ENCODE results near the gene GNL1.
"Not testable (repeated sequence)": the region's sequence is repeated elsewhere in the genome, so short reads cannot be mapped to it uniquely, and the experiment has no call there.

GNL1 gene

DNA sequence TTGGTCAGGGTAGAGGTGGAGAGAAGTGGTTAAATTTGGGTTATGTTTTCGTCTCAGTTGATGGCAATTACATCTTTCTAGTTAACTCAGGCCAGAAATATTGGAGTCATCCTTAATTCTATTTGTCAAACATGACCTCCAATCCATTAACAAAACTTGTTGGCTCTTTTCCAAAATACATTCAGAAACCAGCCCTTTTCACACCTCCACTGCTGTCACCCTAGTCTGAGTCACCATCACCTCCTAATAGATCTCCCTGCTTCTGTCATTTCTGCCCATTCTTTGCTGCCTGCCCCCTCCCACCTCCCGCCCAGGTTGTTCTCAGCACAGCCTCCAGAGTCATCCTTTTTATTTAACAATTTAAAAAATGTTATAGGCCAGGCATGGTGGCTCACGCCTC lies 12.0 kb upstream of the GNL1 start:
- no peak for DNase-seq

GRCh38 chr6:30565772-30566171 lies 9.5 kb upstream of the GNL1 start:
- no peak for DNase-seq

GRCh38 chr6:30564114-30564513 lies 7.8 kb upstream of the GNL1 start:
- no peak for DNase-seq

- no peak for DNase-seq
These were observed 6.5 kb upstream of the GNL1 start for GRCh38 chr6:30562470-30563425.

GRCh38 chr6:30560930-30561329 lies 4.6 kb upstream of the GNL1 start:
- no peak for DNase-seq

- peak in 1 of 4 experiments; percentile 31 for DNase-seq
These were observed 1.3 kb upstream of the GNL1 start for GRCh38 chr6:30557683-30557981.

- DNase-seq, result peak; percentile 68 to 86 (median 76)
These were observed 805 bp upstream of the GNL1 start, which contains the start of gene PRR3 for GRCh38 chr6:30556906-30557682. Gene PRR3, plus strand, starts transcription at chr6:30557295. Its CDS starts 50 bp downstream, at chr6:30557345.

- no peak for DNase-seq
These were observed 548 bp downstream of the GNL1 start for GRCh38 chr6:30555816-30556065.

DNA sequence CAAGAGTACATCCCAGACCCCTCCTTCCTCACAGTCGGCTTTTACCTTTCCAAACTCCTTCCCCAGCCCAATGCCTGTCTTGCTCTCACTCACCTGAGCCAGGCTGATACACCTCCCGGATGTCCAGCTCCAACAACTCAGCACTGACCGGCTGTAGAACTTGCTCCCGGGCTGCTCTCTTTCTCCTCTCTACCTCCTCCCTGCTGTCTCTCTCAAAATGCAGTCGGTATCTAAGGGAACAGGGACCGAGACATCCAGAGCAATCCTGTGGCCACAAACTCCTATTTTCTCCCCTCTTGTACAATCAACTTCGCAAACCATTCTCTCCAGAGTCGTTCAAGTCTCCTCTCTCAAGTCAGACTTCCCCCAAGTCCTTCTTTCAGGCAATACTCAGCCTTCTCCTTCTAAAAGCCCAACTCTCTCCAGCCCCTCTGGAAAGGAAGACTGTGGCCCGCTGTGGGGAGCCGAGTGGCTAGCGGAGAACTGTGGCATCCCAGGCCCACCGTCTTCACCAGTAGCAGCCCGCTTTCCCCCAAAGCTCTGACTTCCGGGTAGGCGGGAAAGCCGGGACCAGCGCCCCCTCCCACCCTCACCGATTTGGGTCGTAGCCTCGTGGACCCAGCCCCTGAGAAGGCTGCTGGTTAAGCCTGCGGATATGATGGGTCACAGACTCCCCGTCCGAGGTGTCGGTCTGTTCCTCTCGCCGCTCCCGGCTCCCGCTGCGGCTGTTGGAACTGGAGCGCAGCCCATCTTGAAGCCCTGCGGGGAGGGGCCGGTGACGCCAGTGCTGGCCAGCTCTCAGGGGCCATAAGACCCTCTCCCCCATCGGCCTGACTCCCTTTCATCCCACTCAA lies 1.1 kb downstream of the GNL1 start:
- DNase-seq, result no peak

GRCh38 chr6:30554404-30554803 lies 1.9 kb downstream of the GNL1 start:
- no peak for DNase-seq

DNA sequence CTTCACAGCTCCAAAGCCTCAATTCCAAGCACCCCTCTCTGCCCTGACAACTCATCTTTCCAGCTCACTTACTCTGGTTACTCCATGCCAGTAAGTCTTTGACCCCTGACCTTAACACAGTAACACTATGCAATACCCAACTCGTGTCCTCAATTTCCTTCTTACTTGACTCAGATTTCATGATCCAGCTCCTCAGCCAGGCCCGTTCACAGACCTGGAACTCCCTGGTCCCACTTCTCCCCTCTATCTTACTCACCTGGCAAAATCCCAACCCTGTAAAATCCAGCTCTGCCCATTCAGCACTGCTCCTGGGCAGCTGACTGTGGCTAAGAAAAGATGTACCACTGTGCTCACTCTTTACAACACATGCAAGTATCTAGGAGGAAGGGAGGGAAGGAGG lies 7.9 kb downstream of the GNL1 start:
- no peak for DNase-seq

DNA sequence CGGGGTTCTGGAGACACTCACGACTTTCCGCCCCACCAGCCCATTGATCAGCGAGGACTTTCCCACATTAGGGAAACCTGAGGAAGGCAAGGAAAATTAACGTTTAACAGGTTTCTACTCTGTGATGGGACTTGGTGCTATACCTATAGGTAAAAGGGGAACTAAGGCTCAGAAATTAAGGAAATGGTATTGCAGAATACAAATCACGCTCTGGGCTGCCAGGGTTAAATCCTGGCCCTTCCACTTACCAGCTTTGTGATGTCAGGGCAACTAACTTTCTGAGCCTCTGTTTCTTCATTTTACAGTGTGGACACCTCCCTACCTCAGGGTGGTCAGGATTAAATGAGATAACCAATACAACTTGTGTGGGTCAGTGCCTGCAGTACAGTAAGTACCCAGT lies 8.8 kb downstream of the GNL1 start:
- no peak for DNase-seq

DNA sequence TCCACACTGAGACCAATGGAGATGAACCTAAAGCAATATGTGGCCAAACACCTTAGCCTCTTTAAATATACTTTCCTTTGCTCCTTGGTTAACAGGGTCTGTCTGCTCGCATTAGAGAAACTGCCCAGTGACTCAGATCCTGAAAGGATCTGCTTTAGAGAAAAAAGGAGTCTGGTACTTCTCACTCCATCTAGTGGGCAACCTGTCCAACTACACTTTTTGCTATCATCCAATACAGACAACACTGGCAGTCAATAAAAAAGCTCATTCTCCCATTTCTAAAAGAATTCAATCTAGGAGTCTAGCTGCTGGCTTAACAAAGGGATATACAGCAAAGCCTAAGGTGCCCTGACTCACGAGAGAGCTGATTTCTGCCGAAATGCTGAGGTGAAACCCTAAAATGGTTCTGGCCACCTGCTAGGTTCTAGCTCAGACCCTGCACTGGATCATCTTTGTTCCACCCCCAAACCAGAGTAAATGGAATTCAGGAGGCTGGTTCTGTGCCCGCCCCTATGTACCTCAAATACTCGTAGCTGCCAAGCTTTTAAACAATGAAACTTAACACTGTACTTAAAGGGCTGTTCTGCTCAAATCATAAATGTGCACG lies 11.5 kb downstream of the GNL1 start:
- no peak for DNase-seq

DNA sequence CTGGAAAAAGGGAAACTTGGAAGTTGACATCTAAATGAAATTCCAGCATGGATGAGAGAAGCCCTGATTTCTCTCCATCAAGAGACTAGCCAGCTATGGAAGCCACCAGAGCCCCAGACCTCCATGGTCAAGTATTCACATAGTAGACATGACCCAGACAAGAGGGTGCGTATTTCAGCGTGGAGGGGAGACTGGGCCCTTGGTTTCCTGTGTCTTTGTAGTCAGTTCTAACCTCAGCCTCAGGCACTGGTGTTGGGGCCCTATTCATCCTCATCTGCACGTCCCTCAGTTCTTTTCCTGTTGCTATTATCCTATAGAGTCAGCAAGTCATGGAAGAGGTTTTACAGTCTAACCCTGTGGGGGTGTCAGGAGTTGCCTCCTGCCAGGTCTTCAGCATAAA lies 12.5 kb downstream of the GNL1 start:
- no peak for DNase-seq

- DNase-seq, result no peak
These were observed 13.4 kb downstream of the GNL1 start for GRCh38 chr6:30542915-30543314.

GRCh38 chr6:30542404-30542725 lies 13.9 kb downstream of the GNL1 start:
- DNase-seq, result no peak

DNA sequence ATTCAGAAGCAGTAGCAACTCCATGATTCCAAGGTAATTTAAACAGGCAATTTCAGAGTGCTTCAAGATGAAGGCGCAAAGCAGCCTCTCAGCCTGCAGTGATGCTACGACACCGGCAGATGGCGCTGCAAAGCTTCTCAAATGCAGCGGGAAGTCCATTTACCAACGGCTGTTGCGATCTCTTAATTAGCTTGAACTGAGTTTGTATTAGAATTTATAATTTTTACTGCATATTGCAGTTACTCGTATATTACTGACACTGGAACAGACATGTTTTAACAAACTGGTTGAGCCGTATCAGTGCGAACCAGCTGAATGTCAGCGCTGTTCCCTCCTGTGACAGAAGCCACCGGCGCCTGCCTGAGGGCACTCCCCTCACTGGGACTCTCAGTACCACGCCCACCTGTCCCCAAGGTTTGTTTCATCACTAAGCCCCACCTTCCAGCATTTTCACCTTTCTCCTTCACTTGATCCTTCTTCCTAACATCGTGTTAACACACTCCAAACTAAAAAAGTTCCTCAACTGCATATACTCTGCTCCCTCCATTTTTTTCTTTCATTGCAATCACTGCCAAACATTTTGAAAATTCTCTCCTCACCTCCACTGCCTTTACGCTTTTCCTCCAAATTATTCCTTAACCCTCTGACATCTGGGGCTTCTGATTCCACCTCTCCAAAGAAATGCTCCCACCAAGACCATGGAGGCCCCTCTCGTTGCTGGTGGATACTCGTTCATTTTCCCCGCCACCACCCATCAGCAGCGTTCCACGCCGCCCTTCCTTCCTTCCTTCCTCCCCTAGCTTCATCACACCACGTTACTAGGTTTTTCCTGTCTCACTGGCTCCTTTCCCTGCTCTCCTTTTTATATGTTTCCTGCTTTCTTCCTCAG lies 14.5 kb downstream of the GNL1 start:
- DNase-seq, result peak; percentile 45 to 70 (median 62)

DNA sequence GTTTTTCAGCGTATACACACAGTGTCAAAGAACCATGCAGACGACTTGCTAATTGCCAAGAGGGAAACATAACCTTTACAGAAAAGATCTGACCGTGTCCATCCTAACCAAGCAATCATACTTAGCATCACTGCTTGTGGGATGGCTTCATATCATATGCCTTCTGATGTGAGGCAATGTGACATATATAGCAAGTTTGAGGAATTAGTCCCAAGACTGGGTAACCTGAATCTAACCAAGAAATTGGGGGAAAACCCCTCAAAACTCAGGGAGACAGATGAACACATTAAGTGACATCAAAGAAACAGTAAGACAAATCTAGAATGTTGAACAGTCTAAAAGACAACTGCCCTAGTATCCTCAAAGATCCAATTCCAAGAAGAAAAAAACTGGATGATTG lies 18.4 kb downstream of the GNL1 start:
- no peak for DNase-seq

DNA sequence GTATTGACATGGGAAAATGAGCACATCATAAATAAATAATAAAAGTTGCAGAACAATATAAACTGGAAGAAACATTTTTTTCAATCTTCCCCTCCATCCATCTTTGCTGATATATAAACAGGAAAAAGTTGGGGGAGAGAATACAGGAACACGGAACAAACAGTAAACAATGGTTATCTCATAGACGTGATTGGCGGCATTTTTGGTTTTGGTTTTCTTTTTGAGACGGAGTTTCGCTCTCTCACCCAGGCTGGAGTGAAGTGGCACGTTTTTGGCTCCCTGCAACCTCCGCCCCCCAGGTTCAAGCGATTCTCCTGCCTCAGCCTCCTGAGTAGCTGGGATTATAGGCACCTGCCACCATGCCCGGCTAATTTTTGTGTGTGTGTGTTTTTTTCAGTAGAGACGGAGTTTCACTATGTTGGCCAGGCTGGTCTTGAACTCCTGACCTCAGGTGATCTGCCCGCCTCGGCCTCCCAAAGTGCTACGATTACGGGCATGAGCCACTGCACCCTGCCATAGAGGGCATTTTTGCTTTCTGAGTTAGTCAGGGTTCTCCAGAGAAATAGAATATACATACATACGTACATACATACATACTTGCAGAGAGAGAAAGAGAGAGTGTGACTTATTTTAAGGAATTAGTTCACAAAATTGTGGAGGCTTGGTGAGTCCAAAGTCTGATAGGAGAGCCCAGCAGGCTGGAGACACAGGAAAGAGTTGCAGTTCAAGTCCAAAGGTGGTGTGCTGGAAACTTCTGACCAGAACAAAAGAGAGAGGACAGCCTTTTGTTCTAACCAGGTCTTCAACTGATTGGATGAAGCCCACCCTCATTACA lies 22.6 kb downstream of the GNL1 start:
- no peak for DNase-seq

GRCh38 chr6:30530014-30530413 lies 26.3 kb downstream of the GNL1 start:
- DNase-seq, result no peak

DNA sequence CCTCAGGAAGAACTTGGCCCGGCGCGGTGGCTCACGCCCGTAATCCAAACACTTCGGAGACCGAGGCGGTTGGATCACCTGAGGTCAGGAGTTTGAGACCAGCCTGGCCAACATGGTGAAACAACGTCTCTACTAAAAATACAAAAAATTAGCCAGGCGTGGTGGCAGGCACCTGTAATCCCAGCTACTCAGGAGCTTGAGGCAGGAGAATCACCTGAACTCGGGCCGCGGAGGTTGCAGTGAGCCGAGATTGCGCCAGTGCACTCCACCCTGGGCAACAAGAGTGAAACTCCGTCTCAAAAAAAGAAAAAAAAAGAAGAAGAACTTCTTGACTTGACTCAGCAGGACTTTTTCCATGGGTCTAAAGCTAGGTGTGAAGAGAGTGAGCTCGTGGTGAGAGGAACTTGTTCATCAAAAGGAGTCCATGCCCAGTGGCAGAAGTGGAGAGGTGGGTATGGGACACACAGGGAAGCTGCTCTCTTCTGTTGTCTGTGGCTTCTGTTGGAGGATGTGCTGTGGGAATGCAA lies 26.9 kb downstream of the GNL1 start:
- not testable (repeated sequence) for DNase-seq

Data from activated naive CD4-positive, alpha-beta T cell (primary cell).